DMS114 treated with DMSO at 0.1 percent for 48 hours (cell line): ENCODE data around the gene WNT2B.

Source experiments
- DNase-seq: peaks from one replicate; lab custom pipeline; 2025; ENCODE audit not compliant: unreplicated experiment; lab: John Stamatoyannopoulos, UW

WNT2B gene

GRCh38 chr1:112504661-112505399, 3.9 kb upstream of the WNT2B start:
- no peak for DNase-seq

GRCh38 chr1:112505400-112505785, 3.4 kb upstream of the WNT2B start:
- DNase-seq, result no peak

GRCh38 chr1:112505878-112506277, 2.9 kb upstream of the WNT2B start:
- DNase-seq, result no peak

- no peak for DNase-seq
These were observed 2.5 kb upstream of the WNT2B start for GRCh38 chr1:112506306-112506705.

- DNase-seq, result no peak
These were observed 2.0 kb upstream of the WNT2B start for GRCh38 chr1:112506731-112507130.

GRCh38 chr1:112507336-112507735, 1.4 kb upstream of the WNT2B start:
- DNase-seq, result no peak

GRCh38 chr1:112507921-112508277, 866 bp upstream of the WNT2B start:
- no peak for DNase-seq

GRCh38 chr1:112509005-112509659, 367 bp downstream of the WNT2B start:
- DNase-seq, result no peak

GRCh38 chr1:112509660-112510178, 954 bp downstream of the WNT2B start:
- no peak for DNase-seq

- DNase-seq, result no peak
These were observed 1.6 kb downstream of the WNT2B start for GRCh38 chr1:112510340-112510739.

- DNase-seq, result no peak
These were observed 3.1 kb downstream of the WNT2B start for GRCh38 chr1:112511897-112512296.

- no peak for DNase-seq
These were observed 4.5 kb downstream of the WNT2B start for GRCh38 chr1:112513112-112513870.

- no peak for DNase-seq
These were observed 6.1 kb downstream of the WNT2B start for GRCh38 chr1:112514901-112515300.

GRCh38 chr1:112515311-112516009, 6.7 kb downstream of the WNT2B start:
- no peak for DNase-seq

- no peak for DNase-seq
These were observed 7.4 kb downstream of the WNT2B start for GRCh38 chr1:112516141-112516540.

- DNase-seq, result no peak
These were observed 8.5 kb downstream of the WNT2B start for GRCh38 chr1:112517231-112517630.

- no peak for DNase-seq
These were observed 8.9 kb downstream of the WNT2B start for GRCh38 chr1:112517646-112518045.

- DNase-seq, result no peak
These were observed 9.4 kb downstream of the WNT2B start for GRCh38 chr1:112518186-112518585.

GRCh38 chr1:112520166-112520565, 11.4 kb downstream of the WNT2B start:
- DNase-seq, result no peak

GRCh38 chr1:112522621-112523020, 13.9 kb downstream of the WNT2B start:
- no peak for DNase-seq

- DNase-seq, result no peak
These were observed 15.5 kb downstream of the WNT2B start for GRCh38 chr1:112524251-112524650.
